MM.1S (cell line): ENCODE results near the gene TBC1D14.
A peak's percentile ranks its signal among the peaks of the same experiment; 100 is the strongest.
"Not testable (repeated sequence)": the region's sequence is repeated elsewhere in the genome, so short reads cannot be mapped to it uniquely, and the experiment has no call there.

ENCODE experiments used
- DNase-seq: peaks from one replicate; pipeline ENCODE4 v3.0.0-alpha.2; 2015
- H2AFZ ChIP-seq: fragments of 300-600 bp; sonication (generic); 2 replicates; pipeline ENCODE4 v1.6.0; 2016; ENCODE audit warnings: antibody characterized with exemption, low read length
- H3F3A ChIP-seq: fragments of 300-600 bp; sonication (generic); 2 replicates; pipeline ENCODE4 v1.6.1; 2016; ENCODE audit warnings: mild to moderate bottlenecking, antibody characterized with exemption, low read length, moderate library complexity, mixed read lengths; ENCODE audit not compliant: insufficient read depth
- H3K27ac ChIP-seq: fragments of 300-600 bp; sonication (generic); 2 replicates; pipeline ENCODE4 v1.5.1; 2016; ENCODE audit warnings: mild to moderate bottlenecking, low read length
- H3K27me3 ChIP-seq: fragments of 300-600 bp; sonication (generic); replicated peaks from 2 replicates; pipeline ENCODE4 v1.6.0; 2016; ENCODE audit warnings: low read length; ENCODE audit not compliant: insufficient read depth
- H3K36me3 ChIP-seq: fragments of 300-600 bp; sonication (generic); replicated peaks from 2 replicates; pipeline ENCODE4 v1.6.1; 2016; ENCODE audit warnings: mild to moderate bottlenecking, low read length, mixed read lengths; ENCODE audit not compliant: insufficient read depth
- H3K4me1 ChIP-seq: fragments of 300-600 bp; sonication (generic); 2 replicates; pipeline ENCODE4 v1.6.1; 2016; ENCODE audit warnings: low read length, mixed read lengths
- H3K4me2 ChIP-seq: fragments of 300-600 bp; sonication (generic); 2 replicates; pipeline ENCODE4 v1.6.0; 2016; ENCODE audit warnings: low read depth, low read length
- H3K4me3 ChIP-seq: fragments of 300-600 bp; sonication (generic); 2 replicates; pipeline ENCODE4 v1.5.1; 2016; ENCODE audit warnings: low read length, mixed read lengths
- H3K79me2 ChIP-seq: fragments of 300-600 bp; sonication (generic); 2 replicates; pipeline ENCODE4 v1.6.1; 2016; ENCODE audit warnings: mixed run types, low read length, mixed read lengths
- H3K9ac ChIP-seq: fragments of 300-600 bp; sonication (generic); 2 replicates; pipeline ENCODE4 v1.6.1; 2016; ENCODE audit warnings: low read length, mixed read lengths
- H3K9me2 ChIP-seq: fragments of 300-600 bp; sonication (generic); replicated peaks from 2 replicates; pipeline ENCODE4 v1.6.1; 2016; ENCODE audit warnings: mild to moderate bottlenecking, low read length, mixed read lengths; ENCODE audit not compliant: insufficient read depth
- H3K9me3 ChIP-seq: fragments of 300-600 bp; sonication (generic); replicated peaks from 2 replicates; pipeline ENCODE4 v1.6.1; 2016; ENCODE audit warnings: mild to moderate bottlenecking, low read length, mixed read lengths; ENCODE audit not compliant: insufficient read depth
- H4K20me1 ChIP-seq: fragments of 300-600 bp; sonication (generic); 2 replicates; pipeline ENCODE4 v1.6.1; 2016; ENCODE audit warnings: mild to moderate bottlenecking, low read length, moderate library complexity, mixed read lengths; ENCODE audit not compliant: insufficient read depth
- CTCF ChIP-seq: fragments of 300-600 bp; sonication (generic); IDR thresholded peaks from 2 replicates; pipeline ENCODE4 v1.5.1; 2016; ENCODE audit warnings: antibody characterized with exemption, low read length, mixed read lengths
- EZH2 ChIP-seq: fragments of 300-600 bp; sonication (generic); optimal IDR thresholded peaks from 2 replicates; pipeline ENCODE3; 2017; ENCODE audit warnings: low read depth, mild to moderate bottlenecking, antibody characterized with exemption, low read length, mixed read lengths
- EZH2phosphoT487 ChIP-seq: fragments of 300-600 bp; sonication (generic); IDR thresholded peaks from 2 replicates; pipeline ENCODE4 v1.6.1; 2018; ENCODE audit warnings: antibody characterized with exemption, low read length

The TBC1D14 gene

GRCh38 chr4:6910340-6910959, 824 bp downstream of the TBC1D14 start:
- Histone ChIP-seq H3K9ac (peak overlapping the region; percentile 37; the same call in 1 of the 2 replicates), H3K36me3 (no peaks in the 10 kb centered on the region), H3K9me2 (no peaks in the 10 kb centered on the region), H3K4me1 (peaks cover 11% of the 10 kb centered on the region; the same call in 1 of the 2 replicates), H2AFZ (0 out of 2 replicates have a peak overlapping the region, but pooled peaks have one; percentile 20), H4K20me1 (no peaks in the 10 kb centered on the region), H3K4me3 (peak overlapping the region; percentile 67), H3K9me3 (no peaks in the 10 kb centered on the region), H3K79me2 (peaks cover 20% of the 10 kb centered on the region), H3K27me3 (no peaks in the 10 kb centered on the region), H3K4me2 (peak overlapping the region; percentile 84), H3F3A (no peaks in the 10 kb centered on the region), H3K27ac (no peak overlapping the region)
- no peak for DNase-seq
- no peak for TF ChIP-seq EZH2phosphoT487
- no peak for TF ChIP-seq CTCF
- TF ChIP-seq EZH2 = no peak

- Histone ChIP-seq H3K36me3 (no peaks in the 10 kb centered on the region), H3K4me3 (no peak overlapping the region), H3F3A (no peaks in the 10 kb centered on the region), H3K4me2 (peak overlapping the region; percentile 84; the same call in 1 of the 2 replicates), H3K9ac (no peak overlapping the region), H3K79me2 (peaks cover 20% of the 10 kb centered on the region), H3K9me2 (no peaks in the 10 kb centered on the region), H3K9me3 (no peaks in the 10 kb centered on the region), H2AFZ (no peak overlapping the region), H3K27me3 (no peaks in the 10 kb centered on the region), H3K4me1 (peaks cover 11% of the 10 kb centered on the region; the same call in 1 of the 2 replicates), H3K27ac (no peak overlapping the region), H4K20me1 (no peaks in the 10 kb centered on the region)
- no peak for DNase-seq
- TF ChIP-seq EZH2phosphoT487 = no peak
- no peak for TF ChIP-seq EZH2
- TF ChIP-seq CTCF = no peak
These were observed 1.6 kb downstream of the TBC1D14 start for GRCh38 chr4:6910960-6911874.

GRCh38 chr4:6911917-6912316, 2.3 kb downstream of the TBC1D14 start:
- DNase-seq, H3K27ac ChIP-seq, H3K9ac ChIP-seq, H3F3A ChIP-seq, H3K9me3 ChIP-seq, H3K9me2 ChIP-seq, H3K4me2 ChIP-seq, H2AFZ ChIP-seq, H4K20me1 ChIP-seq, H3K4me3 ChIP-seq, H3K27me3 ChIP-seq, H3K36me3 ChIP-seq: not testable (repeated sequence)
- peaks cover 20% of the 10 kb centered on the region for H3K79me2 ChIP-seq
- peaks cover 11% of the 10 kb centered on the region; the same call in 1 of the 2 replicates for H3K4me1 ChIP-seq

- H3K9me3 ChIP-seq = no peaks in the 10 kb centered on the region
- TF ChIP-seq CTCF (no peak), EZH2phosphoT487 (no peak), EZH2 (no peak)
- H2AFZ ChIP-seq = no peak overlapping the region
- no peaks in the 10 kb centered on the region for H3F3A ChIP-seq
- H3K4me2 ChIP-seq = no peak overlapping the region
- H3K79me2 ChIP-seq = peaks cover 20% of the 10 kb centered on the region
- H3K27me3 ChIP-seq = no peaks in the 10 kb centered on the region
- no peak overlapping the region for H3K4me3 ChIP-seq
- no peak for DNase-seq
- H3K9ac ChIP-seq = no peak overlapping the region
- no peaks in the 10 kb centered on the region for H4K20me1 ChIP-seq
- H3K36me3 ChIP-seq = no peaks in the 10 kb centered on the region
- H3K9me2 ChIP-seq = no peaks in the 10 kb centered on the region
- H3K4me1 ChIP-seq = peaks cover 11% of the 10 kb centered on the region; the same call in 1 of the 2 replicates
- H3K27ac ChIP-seq = no peak overlapping the region
These were observed 2.8 kb downstream of the TBC1D14 start for GRCh38 chr4:6912441-6912840.
